A549 (cell line): Measurements from ENCODE around the gene SMIM28. TPM values are rescaled to one million over a fixed set of nuclear protein-coding genes. Genes with fewer than 3 reads are reported as not detected.

ENCODE experiments used
- ATAC-seq, 2 experiments: fragments of 200-7000 bp in 1 of 2; fragments of >200 bp in 1 of 2; cut with Nextera tagmentation in 1 of 2; cut with Tn5 transposase in 1 of 2; 3 replicates each; pipeline versions ENCODE4 v1.8.0 to v1.9.1; 2018 to 2020; ENCODE audit warnings: mild to moderate bottlenecking in 1 of 2, moderate library complexity in 1 of 2
- CTCF ChIA-PET: fragments of 300-600 bp; sonication (Branson Sonifier 250); formaldehyde crosslinking; extraction: SDS; loops from one replicate; lab custom pipeline; 2021; ENCODE audit warnings: antibody characterized with exemption, inconsistent platforms; lab: Yijun Ruan, JAX
- POLR2A ChIA-PET: fragments of 350-600 bp; formaldehyde crosslinking; extraction: SDS; loops from one replicate; lab custom pipeline; 2021; ENCODE audit warnings: antibody characterized with exemption, inconsistent platforms; lab: Yijun Ruan, JAX
- DNase-seq, 2 experiments: peaks; one replicate each; pipeline versions ENCODE4 v3.0.0 to v3.0.0-alpha.2; 2011 to 2016; ENCODE audit warnings: low read depth in 1 of 2, low spot score in 1 of 2
- FAIRE-seq: peaks from 2 replicates; lab custom pipeline; 2011; peaks lifted over from hg19 to GRCh38; lab: Jason Lieb, UNC
- H3K27ac ChIP-seq, 2 experiments: fragments of >200 bp; sonication (Bioruptor Twin); formaldehyde crosslinking; 3 replicates each; pipeline ENCODE4 v1.5.1; 2016 to 2017
- H3K4me1 ChIP-seq: fragments of >200 bp; sonication (Bioruptor Twin); formaldehyde crosslinking; 3 replicates; pipeline ENCODE4 v1.6.1; 2016
- H3K4me2 ChIP-seq: fragments of >200 bp; sonication (Bioruptor Twin); formaldehyde crosslinking; 3 replicates; pipeline ENCODE4 v1.6.1; 2016
- H3K4me3 ChIP-seq: fragments of >200 bp; sonication (Bioruptor Twin); formaldehyde crosslinking; 3 replicates; pipeline ENCODE4 v1.5.1; 2016
- H3K9me3 ChIP-seq: fragments of >200 bp; sonication (Bioruptor Twin); formaldehyde crosslinking; 3 replicates; pipeline ENCODE4 v1.6.1; 2016
- BCL3 ChIP-seq: fragments of >200 bp; sonication (Bioruptor Twin); formaldehyde crosslinking; IDR thresholded peaks from 3 replicates; pipeline ENCODE4 v1.6.1; 2016
- BHLHE40 ChIP-seq: IDR thresholded peaks from 2 replicates; pipeline ENCODE4 v1.6.1; 2012; ENCODE audit warnings: low read depth, low read length, inconsistent platforms
- CBX2 ChIP-seq: fragments of 200-600 bp; sonication (generic); IDR thresholded peaks from 2 replicates; pipeline ENCODE4 v1.6.1; 2016; ENCODE audit warnings: low read depth, mild to moderate bottlenecking, borderline replicate concordance
- CEBPB ChIP-seq, 2 experiments: fragments of >200 bp in 1 of 2; sonication (Bioruptor Twin) in 1 of 2; formaldehyde crosslinking in 1 of 2; IDR thresholded peaks; 2 replicates each; pipeline ENCODE4 v1.6.1; 2012 to 2016
- CHD2 ChIP-seq: fragments of 150-350 bp; IDR thresholded peaks from 2 replicates; pipeline ENCODE4 v1.6.1; 2014; ENCODE audit warnings: low read length; ENCODE audit not compliant: partially characterized antibody
- CTCF ChIP-seq: fragments of >200 bp; sonication (Bioruptor Twin); formaldehyde crosslinking; IDR thresholded peaks from 3 replicates; pipeline ENCODE4 v1.5.1; 2016
- EHMT2 ChIP-seq: fragments of 200-600 bp; sonication (generic); IDR thresholded peaks from 2 replicates; pipeline ENCODE4 v1.6.1; 2016; ENCODE audit warnings: antibody characterized with exemption, low read depth, mild to moderate bottlenecking, moderate library complexity
- ELK1 ChIP-seq: fragments of 150-350 bp; IDR thresholded peaks from 2 replicates; pipeline ENCODE4 v1.6.1; 2014; ENCODE audit warnings: low read depth, mild to moderate bottlenecking, low read length
- HES2 ChIP-seq: fragments of >200 bp; sonication (Bioruptor Twin); formaldehyde crosslinking; IDR thresholded peaks from 2 replicates; pipeline ENCODE4 v1.6.1; 2016
- HOXB5 ChIP-seq: fragments of 250-450 bp; sonication (Bioruptor Pico); IDR thresholded peaks from 2 replicates; pipeline ENCODE4 v1.5.0; 2020; ENCODE audit warnings: mild to moderate bottlenecking, moderate library complexity
- JUN ChIP-seq, 2 experiments: fragments of >200 bp; sonication (Bioruptor Twin); formaldehyde crosslinking; IDR thresholded peaks; 2 replicates in 1 of 2; 3 replicates in 1 of 2; pipeline ENCODE4 v1.6.1; 2016 to 2017
- JUNB ChIP-seq: fragments of >200 bp; sonication (Bioruptor Twin); formaldehyde crosslinking; IDR thresholded peaks from 2 replicates; pipeline ENCODE4 v1.6.1; 2016
- KDM1A ChIP-seq: fragments of 200-600 bp; sonication (generic); IDR thresholded peaks from 2 replicates; pipeline ENCODE4 v1.6.1; 2016; ENCODE audit warnings: low read depth, mild to moderate bottlenecking
- MAFK ChIP-seq: fragments of 450-650 bp; IDR thresholded peaks from 2 replicates; pipeline ENCODE4 v1.6.1; 2014; ENCODE audit not compliant: partially characterized antibody
- NPAS2 ChIP-seq: fragments of 250-450 bp; sonication (Bioruptor Pico); IDR thresholded peaks from 2 replicates; pipeline ENCODE4 v1.8.0; 2022; ENCODE audit warnings: mild to moderate bottlenecking, moderate library complexity, borderline replicate concordance
- NR3C1 ChIP-seq: fragments of >200 bp; sonication (Bioruptor Twin); formaldehyde crosslinking; IDR thresholded peaks from 3 replicates; pipeline ENCODE4 v1.6.1; 2017
- PBX3 ChIP-seq: IDR thresholded peaks from 2 replicates; pipeline ENCODE4 v1.6.1; 2012
- RAD21 ChIP-seq, 2 experiments: fragments of >200 bp in 1 of 2; sonication (Bioruptor Twin) in 1 of 2; formaldehyde crosslinking in 1 of 2; IDR thresholded peaks in 1 of 2; conservative IDR thresholded peaks in 1 of 2; 2 replicates in 1 of 2; 3 replicates in 1 of 2; pipeline ENCODE4 v1.6.1; 2012 to 2018; ENCODE audit warnings: inconsistent platforms in 1 of 2
- RNF2 ChIP-seq: fragments of 200-600 bp; sonication (generic); IDR thresholded peaks from 2 replicates; pipeline ENCODE4 v1.6.1; 2016; ENCODE audit warnings: low read depth, mild to moderate bottlenecking, antibody characterized with exemption, moderate library complexity, borderline replicate concordance
- SREBF2 ChIP-seq: fragments of 450-650 bp; IDR thresholded peaks from 2 replicates; pipeline ENCODE4 v1.6.1; 2014; ENCODE audit warnings: mild to moderate bottlenecking, moderate library complexity
- USF2 ChIP-seq: fragments of 450-650 bp; IDR thresholded peaks from 2 replicates; pipeline ENCODE4 v1.6.1; 2014; ENCODE audit warnings: antibody characterized with exemption
- ZFP36 ChIP-seq: fragments of 450-650 bp; IDR thresholded peaks from 2 replicates; pipeline ENCODE4 v1.6.1; 2014; ENCODE audit warnings: borderline replicate concordance; ENCODE audit not compliant: partially characterized antibody
- ZNF302 ChIP-seq: fragments of 250-450 bp; sonication (Bioruptor Pico); IDR thresholded peaks from 2 replicates; pipeline ENCODE4 v1.9.0; 2021; ENCODE audit warnings: inconsistent platforms, mild to moderate bottlenecking, moderate library complexity
- WGBS: methylation state at CpG from one replicate; pipeline ENCODE4 v1.1.6; 2017; ENCODE audit errors: missing lambda C conversion rate; 5-methylcytosine and 5-hydroxymethylcytosine counted together
- polyA plus RNA-seq, 4 experiments: library from polyadenylated mRNA; depleted of rRNA in 3 of 4; stranded (reverse); fragments of >200 nt; fragmentation: RNase III in 1 of 4; extraction: RNeasy Plus Mini Kit Qiagen cat#74134 plus additional on column Dnase treatment in 1 of 4; gene quantifications; 2 replicates in 3 of 4; 3 replicates in 1 of 4; pipeline ENCODE4 v1.2.3, GENCODE V29; 2011 to 2017

The SMIM28 gene
- polyA plus RNA-seq, 2 of the 4 experiments (the other 2 are of a cell fraction), result not detected

- WGBS, result 72% methylated on average over 2 of the region's 2 CpGs
These were observed 45.7 kb upstream of the SMIM28 start for GRCh38 chr6:138331984-138332383.

GRCh38 chr6:138334000-138334399 lies 43.7 kb upstream of the SMIM28 start:
- ATAC-seq (no peak), FAIRE-seq (no peak), DNase-seq (no peak)
- 85% methylated on average over 13 of the region's 14 CpGs for WGBS
- H3K9me3 ChIP-seq, result no peaks in the 10 kb centered on the region
- H3K4me2 ChIP-seq, result no peak overlapping the region
- no peak overlapping the region for H3K4me3 ChIP-seq
- CTCF ChIA-PET, result no interaction called here
- TF ChIP-seq HES2, result no peak
- no peak for TF ChIP-seq RNF2
- TF ChIP-seq KDM1A, result no peak
- TF ChIP-seq NR3C1, result no peak
- TF ChIP-seq MAFK, result no peak
- TF ChIP-seq USF2, result no peak
- TF ChIP-seq CBX2, result no peak
- TF ChIP-seq JUNB, result no peak
- TF ChIP-seq CEBPB (IDR thresholded peaks at IDR 0.05), result no peak
- TF ChIP-seq JUN (IDR thresholded peaks at IDR 0.05), result no peak
- no peak for TF ChIP-seq EHMT2
- TF ChIP-seq PBX3, result no peak
- TF ChIP-seq HOXB5, result no peak
- TF ChIP-seq RAD21 (conservative IDR thresholded peaks at IDR 0.05 in 1 of 2, IDR thresholded peaks at IDR 0.05 in 1 of 2), result no peak
- TF ChIP-seq SREBF2, result no peak
- TF ChIP-seq BCL3, result no peak
- no peak for TF ChIP-seq ZNF302
- no peak for TF ChIP-seq BHLHE40
- TF ChIP-seq, all 56 proteins: peak for 0
- POLR2A ChIA-PET, result no interaction called here
- H3K4me1 ChIP-seq, result no peaks in the 10 kb centered on the region
- H3K27ac ChIP-seq, result no peak overlapping the region

More at GRCh38 chr6:138331984-138332383, 45.7 kb upstream of the SMIM28 start:
- no peaks in the 10 kb centered on the region for H3K4me1 ChIP-seq
- no peak overlapping the region for H3K4me3 ChIP-seq
- H3K9me3 ChIP-seq, result no peaks in the 10 kb centered on the region
- TF ChIP-seq RAD21 (conservative IDR thresholded peaks at IDR 0.05 in 1 of 2, IDR thresholded peaks at IDR 0.05 in 1 of 2) (no peak), NPAS2 (CRISPR knock-in tag) (no peak), CEBPB (IDR thresholded peaks at IDR 0.05) (no peak), ZFP36 (no peak), CTCF (no peak), CHD2 (no peak), BCL3 (no peak), ELK1 (no peak)
- no peak for ATAC-seq
- ChIA-PET POLR2A (no interaction called here), CTCF (no interaction called here)
- no peak for FAIRE-seq
- no peak overlapping the region for H3K4me2 ChIP-seq
- no peak overlapping the region for H3K27ac ChIP-seq
- no peak for DNase-seq
